H1 (cell line): ENCODE results near the gene CACNA1C. TPM values are rescaled to one million over a fixed set of nuclear protein-coding genes. Genes with fewer than 3 reads are reported as not detected.

ENCODE experiments used
- CTCF ChIA-PET: fragments of 300-600 bp; sonication (Branson Sonifier 250); formaldehyde crosslinking; loops from one replicate; lab custom pipeline; 2021; ENCODE audit not compliant: partially characterized antibody; lab: Charles Lee
- POLR2A ChIA-PET: fragments of 300-600 bp; sonication (Branson Sonifier 250); formaldehyde crosslinking; loops from one replicate; lab custom pipeline; 2021; ENCODE audit warnings: inconsistent platforms; ENCODE audit not compliant: partially characterized antibody; lab: Charles Lee
- DNase-seq, 2 experiments: peaks; one replicate each; pipeline versions ENCODE4 v3.0.0 to v3.0.0-alpha.2; 2010 to 2022; ENCODE audit warnings: low spot score in 2 of 2, low read depth in 1 of 2, mixed read lengths in 1 of 2
- FAIRE-seq: peaks from 2 replicates; lab custom pipeline; 2011; peaks lifted over from hg19 to GRCh38; lab: Jason Lieb, UNC
- H2AFZ ChIP-seq: 2 replicates; pipeline ENCODE4 v1.8.1; 2012; ENCODE audit warnings: low read length, inconsistent platforms
- H2AK5ac ChIP-seq: 2 replicates; pipeline ENCODE4 v1.6.1; 2013; ENCODE audit warnings: low read depth, low read length
- H2BK120ac ChIP-seq: replicated peaks from 2 replicates; pipeline ENCODE3; 2013; ENCODE audit warnings: low read depth, low read length, inconsistent platforms
- H2BK12ac ChIP-seq: 2 replicates; pipeline ENCODE4 v1.6.1; 2013; ENCODE audit warnings: low read depth, low read length
- H2BK15ac ChIP-seq: 2 replicates; pipeline ENCODE4 v1.6.1; 2013; ENCODE audit warnings: low read length
- H2BK20ac ChIP-seq: 2 replicates; pipeline ENCODE4 v1.6.1; 2013; ENCODE audit warnings: low read length
- H2BK5ac ChIP-seq: 2 replicates; pipeline ENCODE4 v1.6.1; 2013; ENCODE audit warnings: low read depth, low read length
- H3K14ac ChIP-seq: 2 replicates; pipeline ENCODE4 v1.6.1; 2013; ENCODE audit warnings: inconsistent platforms; ENCODE audit not compliant: insufficient read length
- H3K18ac ChIP-seq: 2 replicates; pipeline ENCODE4 v1.6.1; 2013; ENCODE audit warnings: low read length; ENCODE audit errors: extremely low read depth
- H3K23ac ChIP-seq: 2 replicates; pipeline ENCODE4 v1.6.1; 2013; ENCODE audit warnings: inconsistent platforms; ENCODE audit not compliant: insufficient read length
- H3K23me2 ChIP-seq: 2 replicates; pipeline ENCODE4 v1.6.1; 2013; ENCODE audit warnings: low read depth, low read length
- H3K27ac ChIP-seq: 2 replicates; pipeline ENCODE4 v1.6.1; 2011; ENCODE audit warnings: low read depth, low read length, inconsistent platforms
- H3K27me3 ChIP-seq, 4 experiments: replicated peaks in 1 of 4; 1 replicate in 1 of 4; 2 replicates in 3 of 4; pipeline versions ENCODE4 v1.6.1 to v1.8.1; 2011 to 2013; ENCODE audit warnings: low read length in 3 of 4, mild to moderate bottlenecking in 3 of 4, inconsistent platforms in 2 of 4, mixed read lengths in 2 of 4, moderate library complexity in 1 of 4; ENCODE audit not compliant: control insufficient read depth in 3 of 4, insufficient read depth in 3 of 4; ENCODE audit errors: extremely low read depth in 1 of 4
- H3K36me3 ChIP-seq, 4 experiments: 2 replicates each; pipeline versions ENCODE4 v1.6.1 to v1.8.1; 2011 to 2013; ENCODE audit warnings: mild to moderate bottlenecking in 4 of 4, low read length in 3 of 4, moderate library complexity in 2 of 4, control low read depth in 1 of 4, inconsistent platforms in 1 of 4; ENCODE audit not compliant: insufficient read depth in 4 of 4, control insufficient read depth in 2 of 4
- H3K4ac ChIP-seq: replicated peaks from 2 replicates; pipeline ENCODE3; 2013; ENCODE audit warnings: low read length, low read depth, mixed read lengths, inconsistent platforms; ENCODE audit not compliant: insufficient read length
- H3K4me1 ChIP-seq, 4 experiments: replicated peaks in 1 of 4; 1 replicate in 1 of 4; 2 replicates in 3 of 4; pipeline versions ENCODE4 v1.6.1 to v1.8.1; 2011 to 2013; ENCODE audit warnings: low read length in 3 of 4, inconsistent platforms in 2 of 4, mixed read lengths in 1 of 4; ENCODE audit not compliant: insufficient read depth in 4 of 4, control insufficient read depth in 3 of 4
- H3K4me2 ChIP-seq, 2 experiments: 2 replicates each; pipeline versions ENCODE4 v1.6.1 to v1.8.1; 2011 to 2013; ENCODE audit warnings: low read depth in 2 of 2, low read length in 2 of 2, control low read depth in 1 of 2, inconsistent platforms in 1 of 2, mild to moderate bottlenecking in 1 of 2; ENCODE audit not compliant: insufficient read depth in 1 of 2
- H3K4me3 ChIP-seq, 4 experiments: fragments of 200-600, 300-600 bp in 1 of 4; sonication (generic), shearing (Covaris generic), sonication (Bioruptor Twin) in 1 of 4; 2 replicates each; pipeline versions ENCODE4 v1.5.1 to v1.8.1; 2011 to 2016; ENCODE audit warnings: low read length in 4 of 4, low read depth in 3 of 4, control low read depth in 2 of 4, inconsistent platforms in 2 of 4, mild to moderate bottlenecking in 2 of 4, mixed read lengths in 1 of 4, moderate library complexity in 1 of 4; ENCODE audit not compliant: insufficient read depth in 2 of 4; ENCODE audit errors: extremely low read depth in 1 of 4
- H3K56ac ChIP-seq: replicated peaks from 2 replicates; pipeline ENCODE3; 2013; ENCODE audit warnings: low read depth, mild to moderate bottlenecking, mixed read lengths, low read length, inconsistent platforms; ENCODE audit not compliant: insufficient read length
- H3K79me1 ChIP-seq: 2 replicates; pipeline ENCODE4 v1.6.1; 2013; ENCODE audit warnings: low read depth, low read length, control low read depth
- H3K79me2 ChIP-seq, 2 experiments: 2 replicates each; pipeline versions ENCODE4 v1.6.1 to v1.8.1; 2012 to 2013; ENCODE audit warnings: low read length in 2 of 2, mild to moderate bottlenecking in 2 of 2, inconsistent platforms in 1 of 2; ENCODE audit not compliant: insufficient read depth in 2 of 2, control insufficient read depth in 1 of 2
- H3K9ac ChIP-seq, 4 experiments: replicated peaks in 1 of 4; 1 replicate in 1 of 4; 2 replicates in 3 of 4; pipeline versions ENCODE4 v1.6.1 to v1.8.1; 2011 to 2013; ENCODE audit warnings: low read depth in 3 of 4, low read length in 3 of 4, control low read depth in 2 of 4, mild to moderate bottlenecking in 2 of 4, moderate library complexity in 2 of 4, inconsistent platforms in 1 of 4; ENCODE audit errors: extremely low read depth in 1 of 4
- H3K9me3 ChIP-seq, 2 experiments: 2 replicates each; pipeline versions ENCODE4 v1.6.1 to v1.8.1; 2012 to 2013; ENCODE audit warnings: mild to moderate bottlenecking in 2 of 2, moderate library complexity in 2 of 2, control low read depth in 1 of 2, inconsistent platforms in 1 of 2, low read depth in 1 of 2, low read length in 1 of 2, mixed read lengths in 1 of 2; ENCODE audit not compliant: insufficient read depth in 2 of 2
- H4K20me1 ChIP-seq, 2 experiments: replicated peaks in 1 of 2; 2 replicates each; pipeline versions ENCODE3 to v1.8.1; 2011 to 2013; ENCODE audit warnings: inconsistent platforms in 2 of 2, low read length in 2 of 2, mild to moderate bottlenecking in 1 of 2; ENCODE audit not compliant: insufficient read depth in 2 of 2, control insufficient read depth in 1 of 2
- H4K5ac ChIP-seq: 2 replicates; pipeline ENCODE4 v1.6.1; 2013; ENCODE audit warnings: low read length, low read depth, mixed read lengths, inconsistent platforms; ENCODE audit not compliant: insufficient read length
- H4K8ac ChIP-seq: 2 replicates; pipeline ENCODE4 v1.8.0; 2013; ENCODE audit warnings: mild to moderate bottlenecking, moderate library complexity, low read length, inconsistent platforms; ENCODE audit not compliant: insufficient read depth; ENCODE audit errors: extremely low read depth
- H4K91ac ChIP-seq: replicated peaks from 2 replicates; pipeline ENCODE3; 2013; ENCODE audit warnings: low read length, mixed read lengths, inconsistent platforms; ENCODE audit not compliant: insufficient read length
- E2F6 ChIP-seq: IDR thresholded peaks from 2 replicates; pipeline ENCODE4 v1.6.1; 2012; ENCODE audit warnings: inconsistent platforms
- FOSL1 ChIP-seq: IDR thresholded peaks from 2 replicates; pipeline ENCODE4 v1.6.1; 2011; ENCODE audit warnings: mild to moderate bottlenecking, low read depth, low read length, moderate library complexity; ENCODE audit not compliant: insufficient read depth
- HDAC6 ChIP-seq: IDR thresholded peaks from one replicate; pipeline ENCODE4 v1.7.1; 2012; ENCODE audit warnings: low read depth, mild to moderate bottlenecking, inconsistent platforms, low read length, moderate library complexity
- POLR2AphosphoS5 ChIP-seq: IDR thresholded peaks from 2 replicates; pipeline ENCODE4 v1.6.1; 2011; ENCODE audit warnings: low read depth, low read length
- SIX5 ChIP-seq: IDR thresholded peaks from 2 replicates; pipeline ENCODE4 v1.6.1; 2011; ENCODE audit warnings: mild to moderate bottlenecking, low read depth, low read length
- TAF7 ChIP-seq: optimal IDR thresholded peaks from 2 replicates; pipeline ENCODE3; 2011; ENCODE audit warnings: low read depth, mild to moderate bottlenecking, inconsistent platforms, low read length, moderate library complexity, borderline replicate concordance
- TBP ChIP-seq: IDR thresholded peaks from 2 replicates; pipeline ENCODE4 v1.6.1; 2011; ENCODE audit warnings: low read depth, low read length, improper control_type of control experiment
- TCF12 ChIP-seq: IDR thresholded peaks from 2 replicates; pipeline ENCODE4 v1.6.1; 2011; ENCODE audit warnings: low read depth, mild to moderate bottlenecking, low read length
- YY1 ChIP-seq: IDR thresholded peaks from 2 replicates; pipeline ENCODE4 v1.6.1; 2011; ENCODE audit warnings: low read depth, mild to moderate bottlenecking, low read length
- ZNF274 ChIP-seq: IDR thresholded peaks from 2 replicates; pipeline ENCODE4 v1.7.0; 2012; ENCODE audit warnings: low read length, borderline replicate concordance; ENCODE audit errors: extremely low read depth
- WGBS, 2 experiments: shearing (Covaris generic) in 1 of 2; methylation state at CpG; one replicate each; pipeline versions ENCODE4 v1.1.6 to v1.1.7; 2013 to 2015; ENCODE audit warnings: low lambda C conversion rate in 2 of 2, mixed read lengths in 2 of 2, inconsistent platforms in 1 of 2, low coverage in 1 of 2, missing lambda C conversion rate in 1 of 2; ENCODE audit not compliant: insufficient replicate concordance in 2 of 2, insufficient coverage in 1 of 2, insufficient read length in 1 of 2; ENCODE audit errors: extremely low coverage in 1 of 2, missing lambda C conversion rate in 1 of 2; 5-methylcytosine and 5-hydroxymethylcytosine counted together
- polyA plus RNA-seq, 7 experiments: library from polyadenylated mRNA; depleted of rRNA in 3 of 7; stranded (reverse) in 5 of 7; unstranded in 2 of 7; fragments of >200 nt in 5 of 7; fragments of 200-250 nt in 2 of 7; gene quantifications; 1 replicate in 5 of 7; 2 replicates in 1 of 7; 4 replicates in 1 of 7; pipeline versions ENCODE4 v1.2.1 to v1.2.3, GENCODE V29; 2011 to 2013; ENCODE audit warnings: missing spikeins in 2 of 7, mixed read lengths in 2 of 7
- total RNA-seq: library from RNA; stranded (reverse); fragmentation: NEBNext Ultra II Directional; extraction: Animal tissue kit (Norgen Biotek cat#: 25700); gene quantifications from 2 replicates; pipeline ENCODE4 v1.2.1, GENCODE V29; 2021

The CACNA1C gene
- total and polyA plus RNA-seq, 2 of the 8 experiments (the other 6 are each of a cell fraction or from before 2014, with no cell fraction given), result 1.3 TPM

- Histone ChIP-seq H3K23me2 (no peaks in the 10 kb centered on the region), H3K36me3 (no peaks in the 10 kb centered on the region), H3K27me3 (no peaks in the 10 kb centered on the region; a peak in 1 of 7 replicates), H3K18ac (no peak overlapping the region), H3K56ac (no peak overlapping the region), H3K79me1 (no peaks in the 10 kb centered on the region), H3K23ac (no peak overlapping the region), H4K8ac (no peak overlapping the region), H3K4me3 (no peak overlapping the region), H2BK12ac (no peak overlapping the region), H4K20me1 (no peaks in the 10 kb centered on the region), H3K14ac (no peak overlapping the region), H2BK15ac (no peak overlapping the region), H2BK20ac (no peak overlapping the region), H3K9me3 (no peaks in the 10 kb centered on the region), H3K79me2 (no peaks in the 10 kb centered on the region), H3K4me1 (no peaks in the 10 kb centered on the region; a peak in 1 of 7 replicates), H4K5ac (no peak overlapping the region), H3K27ac (no peak overlapping the region), H4K91ac (no peak overlapping the region), H3K9ac (no peak overlapping the region), H2BK5ac (no peak overlapping the region), H2AK5ac (no peak overlapping the region), H2BK120ac (no peak overlapping the region), H3K4ac (no peak overlapping the region), H3K4me2 (no peak overlapping the region), H2AFZ (no peak overlapping the region)
- DNase-seq, result no peak
- ChIA-PET POLR2A (no interaction called here), CTCF (no interaction called here)
- TF ChIP-seq SIX5 (no peak), HDAC6 (no peak), TCF12 (no peak), ZNF274 (no peak), E2F6 (no peak), POLR2AphosphoS5 (no peak), YY1 (no peak), FOSL1 (no peak), TBP (no peak), TAF7 (no peak)
- 84% methylated on average over 3 of the region's 3 CpGs; no CpG with 5 or more reads in 1 of the 2 experiments for WGBS, 2 experiments
- no peak for FAIRE-seq
These were observed 438.0 kb downstream of the CACNA1C start for GRCh38 chr12:2490831-2491230.
